Activated CD8-positive, alpha-beta memory T cell treated with anti-CD3 and anti-CD28 coated beads, Interleukin-2, amount 10 ng/mL, durations not matched to agents 7 days and 5 days (primary cell): ENCODE measurements around the gene PHACTR2. TPM values are rescaled to one million over a fixed set of nuclear protein-coding genes. Genes with fewer than 3 reads are reported as not detected.

ENCODE experiments used
- ATAC-seq: fragments of 150-1000 bp; cut with Tn5 transposase; one replicate; pipeline ENCODE4 v1.10.0; 2021; ENCODE audit warnings: moderate library complexity
- CTCF ChIA-PET: fragments of 350-600 bp; sonication (Branson Sonifier 250); formaldehyde crosslinking; loops from one replicate; lab custom pipeline; 2021; ENCODE audit warnings: antibody characterized with exemption; lab: Charles Lee
- DNase-seq: peaks from one replicate; pipeline ENCODE4 v3.0.0-alpha.2; 2020
- H3K27ac Mint-ChIP-seq: one replicate; pipeline ENCODE4 v1.8.0; 2021; ENCODE audit warnings: mild to moderate bottlenecking, mixed read lengths
- H3K27me3 Mint-ChIP-seq: one replicate; pipeline ENCODE4 v1.8.0; 2021; ENCODE audit warnings: mixed read lengths
- H3K36me3 Mint-ChIP-seq: one replicate; pipeline ENCODE4 v1.8.0; 2021; ENCODE audit warnings: mild to moderate bottlenecking, mixed read lengths
- H3K4me1 Mint-ChIP-seq: one replicate; pipeline ENCODE4 v1.8.0; 2021; ENCODE audit warnings: mixed read lengths
- H3K4me3 Mint-ChIP-seq: one replicate; pipeline ENCODE4 v1.8.0; 2021; ENCODE audit warnings: mild to moderate bottlenecking, moderate library complexity, mixed read lengths
- H3K9me3 Mint-ChIP-seq: one replicate; pipeline ENCODE4 v1.8.0; 2022; ENCODE audit warnings: low read depth, mixed read lengths
- total RNA-seq, 2 experiments: library from RNA; stranded (reverse); gene quantifications; one replicate each; pipeline ENCODE4 v1.2.3, GENCODE V29; 2021

PHACTR2 gene
- total RNA-seq, 2 experiments from 2014 or later = 24.2 to 28.0 TPM

DNA sequence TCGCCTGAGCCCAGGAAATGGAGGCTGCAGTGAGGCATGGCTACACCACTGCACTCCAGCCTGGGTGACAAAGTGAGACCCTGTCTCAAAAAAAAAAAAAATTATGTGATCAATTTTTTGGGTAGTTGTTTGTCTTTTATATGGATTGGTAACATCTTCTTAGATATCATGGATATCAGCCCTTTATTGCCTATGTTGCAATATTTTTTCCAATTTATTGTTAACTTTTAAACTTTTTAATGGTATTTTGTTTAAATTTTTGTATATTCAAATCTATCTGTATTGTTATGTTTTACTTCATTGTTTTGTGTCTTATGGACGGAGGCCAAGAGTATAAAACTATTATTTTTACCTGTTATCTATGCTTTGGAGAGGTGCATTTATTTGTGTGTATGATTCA lies 133.0 kb downstream of the PHACTR2 start:
- Mint-ChIP-seq H3K9me3 (peaks cover 2% of the 10 kb centered on the region), H3K27me3 (no peaks in the 10 kb centered on the region), H3K27ac (no peak overlapping the region), H3K4me3 (no peak overlapping the region), H3K4me1 (peaks cover 13% of the 10 kb centered on the region), H3K36me3 (peaks cover 10% of the 10 kb centered on the region)
- DNase-seq (no peak), ATAC-seq (no peak)
- CTCF ChIA-PET = interaction anchor here (1.2 kb wide), 1 partner anchor 12 kb away, joined by 3 read pairs; no protein-coding TSS in a partner anchor

DNA sequence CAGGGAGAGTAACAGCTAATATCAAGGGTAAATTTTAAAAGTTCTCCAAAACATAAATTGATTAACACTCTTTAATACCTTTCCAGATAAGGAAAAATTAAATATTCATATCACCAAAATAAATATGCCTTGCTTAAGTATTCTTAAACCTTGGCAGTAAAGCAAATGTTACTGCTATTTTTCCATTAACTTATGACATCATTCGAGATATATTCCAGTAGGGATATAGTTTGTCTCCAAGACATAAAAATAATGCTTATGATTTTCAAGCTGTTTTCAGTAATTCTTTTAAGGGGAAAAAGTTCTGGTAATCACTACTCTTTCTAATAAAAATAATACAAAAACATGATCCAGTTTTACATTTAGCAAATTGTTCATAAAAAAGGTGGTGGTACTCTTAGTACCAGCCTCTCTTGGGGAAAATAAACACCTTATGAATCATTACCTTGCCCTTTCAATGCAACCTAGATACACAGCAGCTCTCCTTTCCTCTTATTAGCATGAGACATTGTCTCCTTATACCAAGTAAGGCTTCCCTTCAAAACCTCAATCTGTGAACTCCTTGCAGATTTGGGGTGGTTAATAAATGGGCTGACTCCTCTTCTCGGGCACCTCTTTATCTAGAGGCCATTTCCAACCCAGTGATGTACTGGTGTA lies 133.9 kb downstream of the PHACTR2 start:
- ATAC-seq (no peak), DNase-seq (no peak)
- H3K27me3 Mint-ChIP-seq = no peaks in the 10 kb centered on the region
- peaks cover 8% of the 10 kb centered on the region for H3K4me1 Mint-ChIP-seq
- CTCF ChIA-PET = interaction anchor here (1.2 kb wide), 1 partner anchor 12 kb away, joined by 3 read pairs; no protein-coding TSS in a partner anchor
- peaks cover 2% of the 10 kb centered on the region for H3K9me3 Mint-ChIP-seq
- no peak overlapping the region for H3K4me3 Mint-ChIP-seq
- peaks cover 10% of the 10 kb centered on the region for H3K36me3 Mint-ChIP-seq
- no peak overlapping the region for H3K27ac Mint-ChIP-seq

DNA sequence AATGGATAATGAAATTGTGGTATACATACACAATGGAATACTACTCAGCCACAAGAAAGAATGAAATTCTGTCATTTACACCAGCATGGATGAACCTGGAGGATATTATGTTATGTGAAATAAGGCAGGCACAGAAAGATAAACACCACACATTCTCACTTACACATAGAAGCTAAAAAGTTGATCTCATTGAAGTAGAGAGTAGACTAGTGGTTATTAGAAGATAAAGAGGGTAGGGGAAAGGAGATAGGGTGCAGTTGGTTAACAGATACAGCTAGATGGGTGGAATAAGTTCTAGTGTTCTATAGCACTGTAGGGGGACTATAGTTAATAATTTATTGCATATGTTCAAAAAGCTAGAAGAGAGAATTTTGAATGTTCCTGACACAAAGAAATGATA lies 139.9 kb downstream of the PHACTR2 start:
- Mint-ChIP-seq H3K27ac (no peak overlapping the region), H3K4me3 (no peak overlapping the region), H3K4me1 (no peaks in the 10 kb centered on the region), H3K9me3 (peaks cover 2% of the 10 kb centered on the region), H3K27me3 (no peaks in the 10 kb centered on the region), H3K36me3 (peaks cover 2% of the 10 kb centered on the region)
- CTCF ChIA-PET = interaction anchor here (1.7 kb wide), 1 partner anchor 24 kb away, joined by 3 read pairs; no protein-coding TSS in a partner anchor
- ATAC-seq (no peak), DNase-seq (no peak)

DNA sequence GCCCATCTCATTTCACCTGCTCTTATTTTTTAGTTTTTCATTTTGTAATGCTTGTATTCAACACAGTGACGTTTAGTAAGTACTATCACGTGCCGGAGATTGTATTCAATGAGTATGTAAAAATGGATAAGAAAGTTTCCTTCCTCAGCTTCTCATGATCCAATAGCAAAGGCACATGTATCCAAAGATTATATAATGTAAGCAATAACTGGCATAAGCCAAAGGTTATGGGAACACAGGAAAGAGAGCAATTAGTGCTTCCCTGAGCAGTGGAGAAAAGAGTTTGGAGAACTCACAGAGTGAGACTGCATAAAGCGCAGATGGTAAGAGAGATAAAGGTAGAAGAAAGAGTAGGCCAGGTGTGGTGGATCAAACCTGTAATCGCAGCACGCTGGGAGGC lies 143.6 kb downstream of the PHACTR2 start:
- ATAC-seq (no peak), DNase-seq (no peak)
- Mint-ChIP-seq H3K27me3 (no peaks in the 10 kb centered on the region), H3K4me3 (no peak overlapping the region), H3K36me3 (peaks cover 2% of the 10 kb centered on the region), H3K4me1 (no peaks in the 10 kb centered on the region), H3K27ac (no peak overlapping the region), H3K9me3 (no peaks in the 10 kb centered on the region)
- CTCF ChIA-PET = interaction anchor here (1.2 to 1.3 kb wide), 2 partner anchors 14 to 308 kb away, joined by 3 read pairs; no protein-coding TSS in a partner anchor

DNA sequence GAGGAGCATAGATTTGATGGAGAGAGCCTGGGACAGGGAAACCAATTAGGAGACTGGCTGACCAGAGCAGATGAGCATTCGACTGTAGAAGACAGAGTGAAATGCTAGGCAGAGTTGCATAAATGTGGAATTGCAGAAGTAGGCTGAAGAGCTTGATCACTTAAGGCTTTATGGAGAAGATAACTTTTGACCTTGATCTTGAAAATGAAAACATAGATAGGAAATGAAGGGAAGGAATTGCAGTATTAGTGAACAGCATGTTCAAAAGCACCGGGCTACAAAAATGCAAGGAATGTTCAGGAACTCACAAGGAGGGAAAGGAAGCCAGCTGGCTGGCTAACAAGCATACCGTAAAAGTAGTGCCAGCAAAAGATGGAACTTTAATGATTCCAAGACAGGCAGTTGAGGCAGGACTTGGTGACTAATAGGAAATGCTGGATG lies 144.8 kb downstream of the PHACTR2 start:
- CTCF ChIA-PET = interaction anchor here (1.0 to 1.2 kb wide), 2 partner anchors 12 to 15 kb away, joined by 3 read pairs; no protein-coding TSS in a partner anchor
- ATAC-seq (no peak), DNase-seq (no peak)
- H3K4me3 Mint-ChIP-seq = no peak overlapping the region
- H3K4me1 Mint-ChIP-seq = no peaks in the 10 kb centered on the region
- H3K27me3 Mint-ChIP-seq = no peaks in the 10 kb centered on the region
- no peaks in the 10 kb centered on the region for H3K9me3 Mint-ChIP-seq
- peaks cover under 1% of the 10 kb centered on the region for H3K36me3 Mint-ChIP-seq
- H3K27ac Mint-ChIP-seq = no peak overlapping the region

DNA sequence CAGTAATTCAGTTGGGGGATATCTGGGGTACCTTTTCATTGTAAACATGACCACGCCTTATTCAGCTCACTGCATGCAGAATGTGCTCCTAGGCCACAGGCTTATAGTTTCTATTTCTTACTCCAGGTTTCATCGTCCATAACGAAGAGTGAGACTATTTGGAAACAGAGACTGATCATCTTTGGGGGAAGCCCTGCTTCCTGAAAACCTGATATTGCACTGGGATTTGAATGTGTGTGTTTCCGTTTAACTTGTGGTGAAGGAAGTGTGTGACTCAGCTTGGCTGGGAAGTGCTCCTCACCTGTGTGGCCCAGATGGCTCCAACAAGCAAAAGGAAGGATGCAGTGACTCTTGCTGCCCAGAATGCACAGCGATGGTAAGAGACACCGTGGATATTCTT lies 145.8 kb downstream of the PHACTR2 start:
- no peaks in the 10 kb centered on the region for H3K36me3 Mint-ChIP-seq
- no peak overlapping the region for H3K27ac Mint-ChIP-seq
- CTCF ChIA-PET = interaction anchor here (1.0 kb wide), 1 partner anchor 13 kb away, joined by 3 read pairs; no protein-coding TSS in a partner anchor
- DNase-seq (no peak), ATAC-seq (no peak)
- no peaks in the 10 kb centered on the region for H3K4me1 Mint-ChIP-seq
- H3K9me3 Mint-ChIP-seq = no peaks in the 10 kb centered on the region
- H3K4me3 Mint-ChIP-seq = no peak overlapping the region
- H3K27me3 Mint-ChIP-seq = no peaks in the 10 kb centered on the region

DNA sequence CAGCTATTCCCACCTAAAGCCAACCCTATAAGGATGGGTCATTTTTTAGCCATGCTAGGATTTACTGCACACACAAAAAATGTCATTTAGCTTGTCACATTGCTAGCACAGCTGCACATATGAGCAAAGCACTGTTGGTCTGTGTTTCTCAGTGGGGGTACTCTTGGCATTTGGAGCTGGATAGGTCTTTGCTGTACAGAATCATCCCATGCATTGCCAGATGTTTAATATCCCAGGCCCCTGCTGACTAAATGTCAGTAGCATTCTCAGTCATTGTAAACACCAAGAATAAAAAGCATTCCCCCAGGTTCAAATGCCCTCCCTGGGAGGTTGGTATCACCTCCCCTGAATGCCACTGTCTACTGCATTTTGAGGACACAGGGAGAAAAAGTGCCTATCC lies 150.8 kb downstream of the PHACTR2 start:
- H3K27me3 Mint-ChIP-seq = no peaks in the 10 kb centered on the region
- no peak overlapping the region for H3K4me3 Mint-ChIP-seq
- H3K36me3 Mint-ChIP-seq = no peaks in the 10 kb centered on the region
- ATAC-seq (no peak), DNase-seq (no peak)
- no peak overlapping the region for H3K27ac Mint-ChIP-seq
- H3K9me3 Mint-ChIP-seq = no peaks in the 10 kb centered on the region
- CTCF ChIA-PET = no interaction called here
- no peaks in the 10 kb centered on the region for H3K4me1 Mint-ChIP-seq

DNA sequence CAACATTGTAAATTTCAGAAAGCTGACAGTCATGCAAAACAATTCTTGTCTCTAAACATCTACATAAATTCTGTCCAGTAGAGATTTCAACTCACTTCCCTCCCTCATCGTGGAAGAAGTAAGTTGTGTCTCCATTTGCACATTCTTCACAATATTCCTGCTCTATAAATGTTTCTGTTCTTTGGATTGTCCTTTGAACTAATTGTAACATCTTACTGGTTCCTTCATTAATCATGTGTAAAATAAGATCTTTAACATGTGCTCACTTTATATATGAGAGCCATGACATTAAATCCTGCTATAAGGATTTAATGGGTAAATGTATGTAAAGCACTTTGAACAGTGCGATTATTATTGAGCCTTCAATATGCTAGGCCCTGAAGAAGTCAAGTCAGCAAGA lies 158.4 kb downstream of the PHACTR2 start:
- CTCF ChIA-PET = no interaction called here
- Mint-ChIP-seq H3K27ac (no peak overlapping the region), H3K9me3 (no peaks in the 10 kb centered on the region), H3K4me3 (no peak overlapping the region), H3K4me1 (no peaks in the 10 kb centered on the region), H3K36me3 (no peaks in the 10 kb centered on the region), H3K27me3 (no peaks in the 10 kb centered on the region)
- ATAC-seq (no peak), DNase-seq (no peak)

DNA sequence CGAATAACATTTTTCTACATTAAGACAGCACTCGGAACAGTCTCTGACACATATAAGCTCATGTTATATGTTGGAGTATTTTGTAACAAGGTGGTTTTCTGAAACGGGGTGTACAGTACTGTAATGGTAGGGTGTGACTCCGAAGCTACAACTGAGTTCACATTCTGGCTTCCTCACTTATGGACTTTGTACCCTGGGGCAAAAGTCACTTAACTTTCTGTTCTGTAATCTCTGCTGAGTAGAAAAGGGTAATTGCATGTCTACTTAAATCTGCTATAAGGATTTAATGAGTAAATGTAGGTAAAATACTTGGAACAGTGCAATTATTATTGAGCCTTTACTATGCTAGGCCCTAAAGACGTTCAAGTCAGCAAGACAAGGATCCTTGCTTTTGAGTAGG lies 160.6 kb downstream of the PHACTR2 start:
- H3K4me3 Mint-ChIP-seq = no peak overlapping the region
- ATAC-seq = no peak
- DNase-seq = no peak
- no peaks in the 10 kb centered on the region for H3K27me3 Mint-ChIP-seq
- no peaks in the 10 kb centered on the region for H3K36me3 Mint-ChIP-seq
- H3K4me1 Mint-ChIP-seq = peaks cover 4% of the 10 kb centered on the region
- H3K27ac Mint-ChIP-seq = no peak overlapping the region
- CTCF ChIA-PET = no interaction called here
- H3K9me3 Mint-ChIP-seq = no peaks in the 10 kb centered on the region

DNA sequence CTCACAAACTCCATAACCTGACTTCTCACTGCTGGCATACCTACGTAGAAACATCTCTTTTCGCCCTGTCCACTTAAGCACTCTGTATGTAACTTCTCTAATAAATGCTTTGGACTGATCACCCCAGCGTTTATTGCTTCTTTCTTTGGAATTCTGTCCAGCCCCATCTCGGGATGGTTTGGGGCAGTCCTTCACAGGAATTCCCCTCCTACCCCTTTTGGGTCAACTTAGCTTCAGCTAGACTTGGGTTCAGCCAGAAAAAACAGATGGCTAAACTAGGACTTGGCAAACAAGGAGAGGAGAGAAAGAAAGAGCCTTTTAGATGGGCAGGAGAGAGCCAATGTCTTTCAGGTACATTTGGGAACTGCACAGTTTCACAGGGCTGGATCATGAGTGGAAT lies 161.4 kb downstream of the PHACTR2 start:
- peaks cover 11% of the 10 kb centered on the region for H3K4me1 Mint-ChIP-seq
- ATAC-seq = no peak
- H3K36me3 Mint-ChIP-seq = peaks cover 6% of the 10 kb centered on the region
- DNase-seq = no peak
- no peaks in the 10 kb centered on the region for H3K27me3 Mint-ChIP-seq
- CTCF ChIA-PET = no interaction called here
- no peaks in the 10 kb centered on the region for H3K9me3 Mint-ChIP-seq
- H3K27ac Mint-ChIP-seq = no peak overlapping the region
- H3K4me3 Mint-ChIP-seq = no peak overlapping the region

DNA sequence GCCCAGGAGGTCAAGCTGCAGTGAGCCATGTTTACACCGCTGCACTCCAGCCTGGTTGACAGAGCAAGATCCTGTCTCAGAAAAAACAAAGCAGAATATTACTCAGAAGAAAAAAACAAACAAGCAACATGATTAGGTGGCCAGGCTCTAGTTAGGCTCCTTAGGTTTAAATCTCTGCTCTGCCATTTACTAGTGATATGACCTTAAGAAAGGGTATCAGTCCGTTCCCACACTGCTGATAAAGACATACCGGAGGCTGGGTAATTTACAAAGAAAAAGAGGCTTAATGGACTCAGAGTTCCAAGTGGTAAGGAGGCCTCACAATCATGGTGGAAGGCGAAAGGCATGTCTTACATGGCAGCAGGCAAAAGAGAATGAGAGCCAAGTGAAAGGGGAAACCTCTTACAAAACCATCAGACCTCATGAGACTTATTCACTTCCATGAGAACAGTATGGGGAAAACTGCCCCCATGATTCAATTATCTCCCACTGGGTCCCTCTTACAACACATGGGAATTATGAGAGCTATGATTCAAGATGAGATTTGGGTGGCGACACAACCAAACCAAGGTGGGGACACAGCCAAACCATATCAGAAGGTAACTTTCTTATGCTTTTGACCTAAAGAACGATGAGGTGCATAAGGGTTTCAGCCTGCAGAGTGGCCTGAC lies 163.0 kb downstream of the PHACTR2 start:
- Mint-ChIP-seq H3K27me3 (no peaks in the 10 kb centered on the region), H3K4me3 (no peak overlapping the region), H3K9me3 (no peaks in the 10 kb centered on the region), H3K4me1 (peaks cover 19% of the 10 kb centered on the region), H3K36me3 (peaks cover 13% of the 10 kb centered on the region), H3K27ac (no peak overlapping the region)
- ATAC-seq (no peak), DNase-seq (no peak)
- CTCF ChIA-PET = no interaction called here

DNA sequence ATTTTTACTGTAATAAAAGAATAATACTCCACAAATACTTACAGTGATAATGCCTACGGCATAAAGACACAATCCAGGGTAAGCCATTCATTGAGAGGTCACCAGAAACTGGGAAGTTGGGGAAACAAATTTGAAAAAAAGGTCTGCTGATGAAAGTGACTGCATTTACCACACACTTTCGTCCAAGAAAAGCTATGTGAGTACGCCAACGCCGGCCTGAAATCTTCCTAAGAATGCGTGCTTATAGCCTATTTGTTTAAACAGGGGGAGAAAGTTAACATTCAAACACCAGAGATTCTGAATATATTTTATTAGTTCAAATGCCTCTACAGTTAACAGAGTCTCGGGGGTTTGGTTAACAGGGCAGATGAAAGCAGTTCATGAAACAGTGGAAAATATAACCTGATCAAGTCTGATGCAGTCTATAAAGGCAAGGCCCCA lies 164.7 kb downstream of the PHACTR2 start:
- CTCF ChIA-PET = interaction anchor here (0.6 to 3.5 kb wide), 8 partner anchors 23 to 1367 kb away, joined by 3 to 17 read pairs (median 4); partner anchors contain the start of gene FUCA2
- peaks cover 23% of the 10 kb centered on the region for H3K4me1 Mint-ChIP-seq
- no peaks in the 10 kb centered on the region for H3K27me3 Mint-ChIP-seq
- peak overlapping the region; percentile 96 for H3K4me3 Mint-ChIP-seq
- H3K9me3 Mint-ChIP-seq = no peaks in the 10 kb centered on the region
- DNase-seq (no peak), ATAC-seq (peak; percentile 46)
- H3K36me3 Mint-ChIP-seq = peaks cover 28% of the 10 kb centered on the region
- peak overlapping the region; percentile 95 for H3K27ac Mint-ChIP-seq

DNA sequence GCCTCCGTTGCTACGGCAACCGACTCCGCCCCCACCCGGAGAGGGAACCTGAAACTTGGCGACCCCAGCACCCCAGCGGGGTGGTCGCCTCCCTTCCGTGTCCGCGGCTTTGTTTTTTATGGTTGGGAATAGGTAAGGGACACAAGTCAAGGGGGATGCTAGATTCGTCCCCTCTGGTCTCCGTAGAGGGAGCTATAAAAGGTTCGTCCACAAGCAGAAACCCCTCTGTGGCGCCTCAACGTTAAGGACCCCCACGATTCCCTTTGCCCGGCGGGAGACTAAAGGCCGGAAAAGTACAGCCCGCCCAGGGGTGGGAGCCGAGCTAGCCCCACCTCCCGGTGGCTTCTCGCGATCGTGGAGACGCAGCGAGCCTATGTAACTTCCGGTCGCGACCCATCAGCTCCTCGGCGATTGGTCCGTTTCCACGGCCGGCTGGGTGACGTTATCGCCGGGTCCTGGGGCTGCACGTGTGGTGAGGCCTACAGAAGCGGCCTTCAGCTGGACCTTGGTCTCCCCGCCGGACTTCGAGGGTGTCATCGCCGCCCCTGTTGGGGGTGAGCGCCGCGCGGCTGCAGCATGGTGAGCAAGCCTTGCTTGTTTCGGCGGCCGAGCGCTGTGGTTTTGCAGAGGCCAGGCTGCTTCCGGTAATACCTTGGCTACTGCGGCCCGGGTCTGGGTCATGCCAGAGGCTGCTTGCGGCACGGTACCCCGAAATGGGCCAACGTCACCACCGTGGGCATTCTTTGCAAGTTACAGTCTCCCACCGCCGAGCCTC lies 165.3 kb downstream of the PHACTR2 start, which contains the start of gene LTV1:
LTV1 (plus strand) TSS at position 437 of the 775 bp plus-strand sequence; CDS start at position 577, 140 bp downstream.
- Mint-ChIP-seq H3K9me3 (no peaks in the 10 kb centered on the region), H3K27ac (peak within 1 kb of the TSS; percentile 95), H3K27me3 (no peaks in the 10 kb centered on the region), H3K4me3 (peak within 1 kb of the TSS; percentile 96), H3K4me1 (peaks cover 23% of the 10 kb centered on the region), H3K36me3 (peaks cover 32% of the 10 kb centered on the region)
- CTCF ChIA-PET = interaction anchor here (0.6 to 3.5 kb wide), 8 partner anchors 22 to 1368 kb away, joined by 3 to 17 read pairs (median 4); partner anchors contain the start of gene FUCA2
- ATAC-seq (peak; percentile 97), DNase-seq (peak; percentile 96)
